Hypothalamus (tissue), 51 donors: ENCODE data around the gene KIF25.

Experiments
- DNase-seq, 51 donors: peaks; one replicate each; lab custom pipeline; 2025; lab: John Stamatoyannopoulos, UW

The KIF25 gene

DNA sequence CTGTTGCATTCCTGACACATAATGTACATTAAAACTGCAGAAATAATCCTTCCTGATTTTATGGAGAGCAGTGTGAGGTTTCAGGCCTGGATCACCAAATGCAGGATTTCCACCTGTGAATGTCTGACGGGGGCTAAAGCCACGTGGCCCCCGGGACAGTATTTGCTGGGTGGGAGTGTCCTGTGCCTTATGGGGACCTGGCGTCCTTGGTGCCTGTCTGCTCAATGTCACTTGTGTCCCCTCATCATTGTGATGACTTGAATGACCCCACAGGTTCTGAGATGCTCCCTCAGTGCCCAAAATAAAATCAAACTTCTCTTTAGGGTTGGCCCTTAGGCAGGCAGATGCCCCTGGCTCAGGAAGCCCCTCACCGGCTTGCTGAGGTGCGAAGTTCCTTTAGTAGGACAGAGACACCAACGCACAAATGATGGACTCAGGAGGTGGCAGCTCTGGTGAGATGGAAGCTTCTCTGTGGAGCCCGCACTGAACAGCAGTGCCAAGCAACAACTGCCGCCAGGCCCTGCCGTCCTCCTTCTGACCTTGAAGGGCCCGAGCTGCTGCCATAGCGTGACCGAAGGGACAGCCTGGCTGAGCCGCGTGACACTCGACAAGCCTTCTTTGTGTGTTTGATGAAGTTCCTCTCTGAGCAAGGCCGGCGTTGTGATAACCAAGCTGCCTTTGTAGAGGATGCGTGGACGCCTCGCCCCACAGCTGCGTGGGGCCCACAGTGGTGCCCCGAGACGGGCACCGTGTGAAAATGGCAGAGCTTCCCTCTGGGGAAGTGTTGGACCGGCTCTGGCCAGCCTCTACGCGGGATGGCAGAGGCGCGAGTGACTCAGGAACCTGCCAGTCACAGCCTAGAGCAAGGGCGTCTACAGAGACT lies 50.6 kb downstream of the KIF25 start:
- peak in 42 of 51 donors; percentile 10 to 89 (median 68) for DNase-seq

DNA sequence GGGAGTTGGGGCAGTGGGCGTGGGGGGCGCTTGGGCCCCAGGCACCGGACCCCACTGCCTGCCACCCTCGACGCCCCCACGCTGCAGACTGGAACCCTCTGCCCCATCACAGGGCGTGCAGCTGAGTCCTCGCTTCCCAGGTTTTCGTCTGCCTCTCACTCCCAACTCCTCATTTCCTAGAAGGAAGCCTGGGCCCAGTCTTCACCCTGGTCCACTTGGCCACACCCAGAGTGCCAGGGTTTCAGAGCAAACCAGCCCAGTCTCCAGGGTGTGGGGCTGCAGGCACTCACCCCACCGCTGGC lies 51.2 kb downstream of the KIF25 start:
- no peak for DNase-seq

DNA sequence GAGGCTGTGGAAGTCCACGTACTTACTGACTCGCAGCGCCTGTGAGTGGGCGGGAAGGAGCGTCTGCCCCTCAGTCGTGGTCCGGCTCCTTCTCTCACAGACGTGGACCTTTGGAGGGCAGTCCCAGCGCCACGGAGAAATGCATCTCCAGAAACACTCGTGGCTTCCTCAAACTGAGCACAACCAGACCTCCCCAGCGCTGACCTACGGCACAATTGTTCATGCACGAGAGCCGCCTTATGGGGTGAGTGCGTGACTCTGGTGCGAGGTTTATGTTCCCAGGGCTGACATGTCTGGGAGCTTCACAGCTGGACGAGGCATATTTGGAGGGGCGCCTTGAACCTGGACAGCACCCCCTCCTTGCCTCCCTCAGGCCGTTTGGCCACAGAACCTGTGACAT lies 51.8 kb downstream of the KIF25 start:
- no peak for DNase-seq

DNA sequence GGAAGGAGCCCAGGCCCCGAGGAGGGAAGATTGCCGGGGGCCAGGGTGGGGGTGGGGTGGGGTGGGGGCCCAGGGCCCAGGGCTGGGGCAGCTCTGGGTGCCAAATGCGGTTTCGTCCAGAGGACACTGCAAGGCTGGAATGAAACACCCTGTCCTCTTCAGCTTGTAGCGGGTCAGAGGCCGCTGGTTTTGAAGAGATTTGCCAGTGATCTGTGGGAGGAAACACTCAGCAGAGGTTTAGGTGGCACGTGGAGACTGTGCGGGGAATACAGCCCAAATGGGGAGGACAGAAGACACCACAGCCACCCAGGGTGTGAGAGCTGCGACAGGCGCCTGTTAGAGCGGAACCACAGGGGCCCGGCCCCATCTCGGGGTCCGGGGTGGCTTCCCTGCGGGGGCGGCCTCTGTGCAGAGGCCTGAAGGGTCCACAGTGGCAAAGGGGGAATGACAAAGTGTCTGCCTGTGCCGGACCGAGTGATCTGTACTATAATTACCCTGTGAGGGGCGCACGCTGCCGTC lies 52.3 kb downstream of the KIF25 start:
- DNase-seq, result no peak

DNA sequence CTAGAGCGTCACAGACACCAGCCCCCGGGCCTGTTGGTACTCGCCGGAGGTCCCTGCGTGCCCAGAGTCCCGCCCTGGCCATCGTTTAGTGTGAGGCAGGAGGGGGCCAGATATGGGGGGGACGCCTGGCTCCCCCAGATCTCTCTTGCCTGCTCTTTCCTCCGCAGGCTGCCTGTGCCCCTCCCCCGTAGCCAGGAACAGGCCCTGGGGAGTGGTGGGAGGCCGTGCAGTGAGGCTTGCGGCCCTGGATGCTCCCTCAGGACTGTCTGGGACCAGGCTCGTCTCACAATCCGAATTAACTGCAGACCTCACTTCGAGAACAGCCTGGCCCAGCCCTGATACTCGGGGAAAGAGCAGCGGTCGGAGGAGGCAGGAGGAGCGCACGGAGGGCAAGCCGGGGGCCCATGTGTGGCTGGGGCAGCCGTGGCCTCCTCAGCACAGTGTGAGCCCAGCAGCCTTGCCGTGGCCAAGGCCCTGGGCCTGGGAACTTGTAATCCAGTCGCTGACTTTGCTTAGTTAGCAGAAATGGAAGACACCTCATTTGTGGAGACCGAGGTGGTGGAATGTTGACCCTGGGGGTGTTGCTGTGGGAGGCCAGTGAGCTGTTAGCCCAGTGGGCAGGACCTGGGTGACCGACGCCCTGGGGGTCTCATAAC lies 52.9 kb downstream of the KIF25 start:
- no peak for DNase-seq

DNA sequence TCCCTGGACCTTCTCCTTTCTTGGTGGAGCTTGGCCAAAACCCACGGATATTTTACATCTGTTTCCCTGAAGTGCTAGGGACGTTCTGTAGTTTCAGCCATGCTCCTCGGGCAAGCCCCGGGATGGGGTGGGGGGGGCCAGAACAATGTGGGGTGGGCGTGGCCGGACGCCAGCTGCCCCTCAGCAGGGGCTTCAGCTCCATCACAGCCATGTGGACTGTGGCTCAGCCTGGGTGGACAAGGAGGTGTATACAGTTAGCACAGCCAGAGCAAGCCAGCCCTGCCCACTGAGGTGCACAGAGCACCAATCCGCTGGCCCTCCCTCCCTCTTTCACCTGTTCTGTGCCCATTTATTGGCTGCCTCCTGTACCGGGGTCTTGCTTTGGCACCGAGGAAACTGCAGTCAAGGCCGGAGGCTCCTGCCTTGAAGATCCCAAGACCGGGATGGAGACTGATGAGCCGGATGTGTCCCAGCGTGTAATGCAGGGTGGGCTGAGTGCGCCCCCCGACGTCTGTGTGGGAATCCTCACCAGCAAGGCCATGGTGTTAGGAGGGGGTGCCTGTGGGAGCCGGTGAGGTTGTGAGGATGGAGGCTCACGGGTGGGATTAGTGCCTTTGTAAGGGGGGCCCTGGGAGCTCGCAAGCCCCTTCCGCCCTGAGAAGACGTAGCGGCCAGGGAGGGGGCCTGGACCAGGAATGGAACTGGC lies 53.6 kb downstream of the KIF25 start:
- DNase-seq, result peak in 8 of 51 donors; percentile 10 to 36 (median 22)

DNA sequence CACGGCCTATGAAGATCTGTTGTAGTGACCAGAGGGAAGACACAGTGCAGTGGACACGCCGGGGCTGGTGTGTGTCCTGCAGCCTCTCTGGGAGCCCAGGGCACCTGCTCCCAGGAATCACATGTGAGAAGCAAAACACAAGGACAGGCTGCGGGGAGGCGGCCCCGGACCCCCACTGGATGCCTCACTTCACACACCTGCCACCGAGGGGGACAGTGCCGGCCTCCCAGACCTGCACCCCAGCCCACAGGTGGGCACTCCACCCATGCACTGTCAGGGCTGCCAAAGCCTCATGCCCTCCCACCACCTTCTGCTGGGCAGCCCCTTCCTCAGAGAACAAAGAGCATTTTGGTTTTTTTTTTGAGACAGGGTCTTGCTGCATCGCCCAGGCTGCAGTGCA lies 54.2 kb downstream of the KIF25 start:
- DNase-seq, result no peak

DNA sequence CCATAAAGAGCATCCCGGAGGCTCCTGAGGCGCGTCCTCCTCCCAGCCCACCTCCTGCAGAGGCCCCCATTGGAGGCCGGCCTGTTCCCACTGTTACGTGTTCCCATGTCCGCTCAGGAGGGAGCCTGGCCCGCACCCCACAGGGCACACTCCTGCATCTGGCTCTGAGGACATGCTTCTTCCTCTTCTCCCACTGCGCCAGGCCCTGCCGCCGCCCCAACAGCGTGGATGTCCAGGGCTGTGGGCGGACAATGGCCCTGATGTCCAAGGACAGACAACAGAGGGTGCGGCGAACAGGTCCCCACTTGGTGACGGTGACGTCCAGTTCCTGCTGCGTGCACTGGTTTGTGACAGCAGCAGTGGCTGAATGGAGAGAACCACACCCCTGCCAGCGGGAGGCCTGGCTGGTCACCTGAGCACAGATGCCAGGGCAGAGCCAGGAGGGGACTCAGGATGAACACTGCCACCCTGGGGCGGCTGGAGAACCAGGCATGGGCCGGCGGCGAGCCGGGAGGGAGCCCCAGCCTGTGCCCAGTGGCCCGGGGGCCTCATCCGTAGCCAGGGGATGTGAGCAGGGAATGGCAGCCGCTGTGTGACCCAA lies 54.9 kb downstream of the KIF25 start:
- peak in 1 of 51 donors; percentile 17 for DNase-seq

DNA sequence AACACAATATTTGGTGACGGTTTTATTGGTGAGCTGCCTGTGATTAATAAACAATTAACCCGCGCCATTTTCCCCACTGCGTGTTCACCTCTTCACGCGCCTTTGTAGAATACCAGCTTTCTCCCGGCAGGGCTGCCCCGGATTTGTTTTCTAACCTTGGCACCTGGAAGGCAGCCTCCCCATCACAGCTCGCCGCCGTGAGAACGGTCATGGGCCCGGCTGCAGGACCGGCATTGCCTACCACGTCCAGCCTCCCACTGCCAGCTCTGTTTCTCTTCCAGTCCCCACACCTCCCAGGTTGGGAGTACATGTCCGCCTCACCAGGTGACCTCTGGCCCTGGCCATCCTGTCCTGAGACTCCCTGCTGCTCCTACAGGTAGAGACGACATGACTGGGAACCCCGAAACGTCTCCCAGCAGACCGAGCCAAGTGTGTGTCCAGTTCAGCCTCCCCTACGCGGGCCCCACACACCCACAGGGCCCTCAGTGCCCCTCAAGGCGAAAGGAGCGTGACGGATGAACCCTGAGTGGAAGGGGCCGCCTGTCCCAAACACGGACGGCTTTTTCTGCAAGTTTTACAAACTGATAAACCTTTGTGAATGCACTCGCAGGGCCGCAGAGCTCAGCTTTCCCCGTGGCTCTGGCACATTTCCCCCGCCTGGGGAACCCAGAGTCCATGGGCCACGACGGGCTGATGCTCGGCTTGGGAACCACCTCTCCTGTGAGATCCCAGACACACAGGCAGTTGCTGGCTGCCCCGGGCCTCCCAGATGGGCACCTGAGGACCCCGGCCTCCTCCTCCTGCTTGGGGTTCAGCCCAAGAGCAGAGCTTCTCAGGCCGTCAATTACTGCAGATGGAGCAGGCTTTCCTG lies 55.9 kb downstream of the KIF25 start:
- no peak for DNase-seq

DNA sequence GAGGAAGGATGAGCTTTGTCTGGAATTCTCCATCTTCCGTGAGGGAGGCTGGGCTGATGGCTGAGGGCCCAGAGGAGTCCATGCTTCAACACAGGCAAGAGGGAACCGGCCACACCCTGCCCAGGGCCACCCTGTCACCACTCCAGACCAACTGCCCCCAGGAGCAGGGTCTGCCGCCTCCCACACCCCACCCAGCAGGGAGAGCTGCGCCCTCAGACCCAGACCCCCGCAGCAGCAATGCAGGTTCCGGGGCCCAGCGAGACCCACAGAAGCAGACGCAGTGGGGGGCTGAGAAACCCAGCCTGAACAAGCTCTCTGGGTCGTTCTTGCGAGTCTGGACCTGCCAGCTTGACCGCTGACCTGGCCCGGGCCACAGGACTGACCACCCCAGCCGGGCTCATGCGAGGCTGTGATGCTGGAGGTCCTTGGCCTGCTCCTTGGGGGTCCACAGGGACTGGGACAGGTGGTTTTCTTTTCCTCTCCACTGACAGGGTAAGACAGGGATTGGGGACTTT lies 56.5 kb downstream of the KIF25 start:
- no peak for DNase-seq

DNA sequence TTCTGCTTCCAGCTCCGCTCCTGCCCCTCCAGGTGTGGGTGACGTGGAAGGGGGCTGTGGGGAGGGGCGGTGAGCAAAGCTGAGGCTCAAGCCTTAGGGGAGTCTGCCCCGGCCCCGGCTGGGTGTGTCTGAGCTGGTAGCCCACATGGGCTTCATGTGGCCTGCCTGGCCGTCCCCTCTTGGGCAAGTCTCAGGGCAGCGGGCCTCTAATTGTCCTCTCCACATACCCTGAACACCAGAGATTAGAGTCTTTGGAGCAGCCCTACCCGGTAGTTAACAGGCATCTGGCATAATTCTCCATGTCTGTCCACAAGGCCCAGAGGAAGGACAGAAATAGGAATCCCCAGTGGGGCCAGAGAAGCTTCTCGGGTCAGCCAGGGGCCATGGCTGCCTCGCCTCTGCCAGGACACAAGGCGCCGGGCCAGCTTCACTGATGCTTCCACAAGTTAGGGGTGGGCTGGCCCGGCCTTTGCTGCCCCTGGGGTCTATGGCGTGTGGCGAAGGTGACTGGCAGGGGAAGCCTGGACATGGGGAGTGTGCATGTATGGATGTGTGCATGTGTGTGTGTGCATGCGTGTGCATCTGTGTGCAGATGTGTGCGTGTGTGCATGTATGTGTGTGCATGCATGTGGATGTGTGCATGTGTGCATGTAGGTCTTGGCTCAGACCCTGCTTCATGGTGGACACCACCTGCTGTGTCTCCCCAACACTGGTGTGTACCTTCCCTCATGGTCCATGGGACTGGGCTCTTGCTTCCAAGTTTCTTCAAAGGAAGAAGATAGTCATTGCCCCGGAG lies 57.5 kb downstream of the KIF25 start:
- no peak for DNase-seq

DNA sequence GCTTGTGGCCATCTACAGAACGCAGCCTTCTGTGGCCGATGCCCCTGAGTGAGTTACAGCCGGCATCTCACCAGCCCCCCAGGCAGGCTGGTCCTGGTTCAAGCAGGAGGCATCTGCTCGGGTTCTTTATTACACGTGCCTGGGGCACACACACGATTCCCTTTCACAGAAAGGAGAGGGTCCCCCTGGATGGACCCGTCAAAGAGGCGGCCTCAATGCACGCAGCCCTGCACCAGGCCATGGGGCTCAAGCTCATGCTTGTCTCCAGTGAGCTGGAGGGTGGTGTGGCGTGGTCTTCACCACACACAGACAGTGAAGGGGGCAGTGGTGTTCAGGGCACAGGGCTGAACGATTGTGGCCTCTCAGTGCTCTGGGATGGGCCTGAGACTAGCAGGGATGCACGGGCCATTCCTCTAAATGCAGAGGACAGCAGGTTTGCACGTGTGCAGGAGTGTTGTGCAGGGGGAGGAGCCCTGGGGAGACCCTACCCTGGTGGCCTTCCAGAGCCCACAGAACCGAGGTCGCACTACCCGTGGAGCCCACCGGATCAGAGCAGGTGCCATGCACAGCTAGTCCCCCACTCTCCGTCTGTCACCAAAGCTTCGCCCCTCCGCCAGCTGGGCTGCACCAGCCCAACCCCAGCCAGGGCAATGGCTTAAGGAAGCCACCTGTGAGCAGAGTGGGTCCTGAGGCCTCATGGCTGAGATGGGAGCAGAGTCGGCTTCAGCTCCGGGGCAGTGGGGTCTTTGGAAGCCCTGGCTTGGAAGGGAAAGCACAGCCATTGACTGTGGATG lies 58.4 kb downstream of the KIF25 start:
- no peak for DNase-seq

DNA sequence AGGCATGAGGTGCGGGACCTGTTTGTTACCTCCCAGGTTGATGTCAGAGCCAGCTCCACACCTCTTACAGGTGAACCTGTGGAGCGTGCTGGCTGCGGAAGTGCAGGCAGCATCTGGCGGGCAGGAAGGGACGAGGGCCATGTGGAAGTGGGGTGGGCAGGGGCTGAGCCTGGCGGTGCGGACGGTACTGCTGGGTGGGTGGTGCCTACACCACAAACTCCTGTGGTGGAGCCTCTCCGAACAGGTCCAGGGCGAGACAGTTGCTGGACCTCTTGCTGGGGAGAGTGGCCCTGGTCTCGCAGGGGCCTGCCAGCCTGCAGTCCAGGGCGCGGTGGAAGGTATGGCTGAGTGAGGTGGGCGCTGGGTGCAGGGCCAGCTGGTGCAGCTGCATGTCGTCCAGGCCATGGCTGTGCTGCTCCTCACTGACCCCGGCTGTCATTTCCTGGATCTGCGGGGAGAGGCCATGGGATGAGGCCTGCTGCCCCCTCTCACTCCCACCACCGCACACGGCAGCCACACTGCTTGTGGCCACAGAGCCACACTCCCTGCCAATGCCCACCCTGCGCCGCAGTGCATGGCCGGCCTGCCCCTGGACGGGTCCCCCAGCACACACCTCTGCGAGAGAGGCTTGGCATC lies 59.5 kb downstream of the KIF25 start:
- no peak for DNase-seq

DNA sequence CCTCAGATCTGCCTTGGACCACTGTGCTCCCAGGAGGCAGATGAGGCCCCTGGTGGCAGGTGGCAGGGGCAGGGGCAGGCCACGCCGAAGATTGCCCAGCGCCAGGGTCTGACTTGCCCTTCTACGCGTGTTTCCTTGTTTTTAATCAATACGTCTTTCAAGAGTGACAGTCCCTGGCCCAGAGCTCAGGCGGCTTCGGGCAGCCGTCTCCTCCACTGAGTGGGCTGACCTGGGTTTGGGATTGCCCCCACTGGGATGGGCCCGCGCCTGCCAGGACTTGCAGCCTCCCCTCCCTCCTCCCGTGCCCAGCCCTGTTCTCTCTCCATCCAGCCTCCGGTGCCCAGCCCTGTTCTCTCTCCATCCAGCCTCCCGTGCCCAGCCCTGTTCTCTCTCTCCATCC lies 60.4 kb downstream of the KIF25 start:
- DNase-seq, result no peak

DNA sequence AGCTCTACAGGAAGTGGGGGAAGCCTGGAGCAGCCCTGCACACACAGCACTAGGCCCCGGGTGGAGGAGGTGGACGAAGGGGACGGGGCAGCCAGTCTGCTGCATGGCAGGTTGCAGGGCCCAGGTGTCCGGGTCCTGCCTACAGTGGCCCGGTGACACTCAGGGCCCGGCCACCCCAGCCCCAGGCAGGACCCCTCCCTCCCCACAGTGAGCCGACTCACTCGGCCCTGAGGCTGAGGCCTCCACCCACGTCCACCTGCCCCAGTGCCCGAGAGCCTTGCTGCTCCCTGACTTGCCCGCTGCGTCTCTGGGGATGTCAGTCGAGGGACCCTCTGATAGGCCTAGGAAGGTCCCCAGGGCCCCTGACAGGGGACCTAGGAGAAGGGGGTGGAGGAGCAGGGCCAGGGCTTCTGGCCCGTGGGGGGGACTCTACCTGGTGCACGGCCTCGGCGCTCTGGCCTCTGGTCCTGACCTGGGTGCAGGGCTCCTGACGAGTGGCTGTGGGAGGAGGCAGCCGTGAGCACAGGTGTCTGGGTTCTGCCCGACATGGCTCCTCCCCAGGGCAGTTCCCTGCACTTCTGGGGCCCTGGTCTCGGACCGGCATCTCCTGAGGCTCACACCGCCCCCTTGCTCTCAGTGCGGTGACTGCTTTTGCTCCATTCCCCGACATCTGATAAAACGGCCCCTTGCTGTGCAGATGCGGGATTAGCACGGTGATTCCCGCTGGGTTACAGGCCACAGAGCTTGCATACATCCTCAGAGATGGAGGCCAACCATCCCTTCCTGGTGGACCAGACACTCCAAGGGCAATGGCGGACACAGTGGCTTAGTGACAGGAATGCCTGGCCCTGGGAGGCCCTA lies 61.5 kb downstream of the KIF25 start:
- DNase-seq, result no peak

DNA sequence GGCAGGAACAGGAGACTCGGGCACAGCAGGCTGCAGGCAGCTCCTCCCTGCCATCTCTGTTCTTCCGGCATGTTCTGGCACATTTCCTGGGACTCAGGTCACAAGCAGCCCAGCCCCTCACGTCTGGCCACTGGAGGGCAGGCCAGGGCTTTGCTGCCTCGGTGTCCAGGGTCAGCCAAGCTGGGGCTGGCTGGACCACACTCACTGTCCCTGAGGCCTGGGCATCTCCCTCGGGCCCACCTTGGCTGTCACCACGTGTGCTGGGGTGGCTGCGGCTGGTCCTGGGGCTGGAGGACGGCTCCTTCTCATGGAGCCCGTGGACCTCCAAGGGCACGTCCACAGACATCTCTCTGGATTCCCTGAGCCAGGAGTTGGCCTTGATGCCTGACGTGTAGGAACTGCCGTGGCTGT lies 63.1 kb downstream of the KIF25 start:
- DNase-seq, result peak in 40 of 51 donors; percentile 7 to 81 (median 47)
